Dedifferentiated amniotic fluid mesenchymal stem cell (primary cell): Measurements from ENCODE around the gene SYCP1.
"Not testable (repeated sequence)": the region's sequence is repeated elsewhere in the genome, so short reads cannot be mapped to it uniquely, and the experiment has no call there.

ENCODE experiments used
- DNase-seq: peaks from one replicate; pipeline ENCODE4 v3.0.0-alpha.2; 2016; ENCODE audit errors: extremely low spot score

The SYCP1 gene

GRCh38 chr1:114979278-114979891, 124.7 kb downstream of the SYCP1 start:
- peak; percentile 57 for DNase-seq

- no peak for DNase-seq
Observed at GRCh38 chr1:114982251-114982650, 127.6 kb downstream of the SYCP1 start.

DNA sequence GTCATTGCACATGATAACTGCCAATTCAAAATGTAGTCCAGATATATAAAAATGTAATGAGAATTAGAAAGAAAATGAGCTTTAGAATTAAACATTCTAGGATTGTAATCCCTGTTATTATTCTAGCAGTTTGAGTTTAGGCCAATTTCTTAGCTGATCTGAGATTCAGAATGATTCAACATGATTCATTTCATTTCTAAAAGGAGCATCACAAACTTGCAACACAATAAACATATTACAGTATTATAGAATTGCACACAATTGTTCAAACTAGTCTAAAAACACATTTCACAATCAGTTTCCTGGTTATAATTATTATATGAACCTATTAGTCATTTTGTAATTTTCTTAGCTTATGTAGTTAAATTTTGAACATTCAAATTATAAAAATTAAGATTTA, 131.6 kb downstream of the SYCP1 start:
- no peak for DNase-seq

DNA sequence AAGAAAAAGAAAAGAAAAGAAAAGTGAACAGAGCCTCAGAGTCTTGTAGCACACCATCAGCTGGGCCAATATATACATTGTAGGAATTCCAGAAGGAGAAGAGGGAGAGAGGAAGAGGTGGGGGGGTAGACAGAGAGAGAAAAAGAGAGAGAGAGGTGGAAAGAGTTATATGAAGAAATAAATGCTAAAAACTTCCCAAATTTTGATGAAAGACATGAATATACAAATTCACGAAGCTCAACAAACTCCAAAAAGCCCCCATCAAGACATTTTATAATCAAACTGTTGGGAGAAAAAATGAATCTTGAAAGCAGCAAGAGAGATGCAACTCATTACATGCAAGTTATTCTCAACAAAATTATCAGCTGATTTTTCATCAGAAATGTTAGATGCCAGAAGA, 133.4 kb downstream of the SYCP1 start:
- no peak for DNase-seq

DNA sequence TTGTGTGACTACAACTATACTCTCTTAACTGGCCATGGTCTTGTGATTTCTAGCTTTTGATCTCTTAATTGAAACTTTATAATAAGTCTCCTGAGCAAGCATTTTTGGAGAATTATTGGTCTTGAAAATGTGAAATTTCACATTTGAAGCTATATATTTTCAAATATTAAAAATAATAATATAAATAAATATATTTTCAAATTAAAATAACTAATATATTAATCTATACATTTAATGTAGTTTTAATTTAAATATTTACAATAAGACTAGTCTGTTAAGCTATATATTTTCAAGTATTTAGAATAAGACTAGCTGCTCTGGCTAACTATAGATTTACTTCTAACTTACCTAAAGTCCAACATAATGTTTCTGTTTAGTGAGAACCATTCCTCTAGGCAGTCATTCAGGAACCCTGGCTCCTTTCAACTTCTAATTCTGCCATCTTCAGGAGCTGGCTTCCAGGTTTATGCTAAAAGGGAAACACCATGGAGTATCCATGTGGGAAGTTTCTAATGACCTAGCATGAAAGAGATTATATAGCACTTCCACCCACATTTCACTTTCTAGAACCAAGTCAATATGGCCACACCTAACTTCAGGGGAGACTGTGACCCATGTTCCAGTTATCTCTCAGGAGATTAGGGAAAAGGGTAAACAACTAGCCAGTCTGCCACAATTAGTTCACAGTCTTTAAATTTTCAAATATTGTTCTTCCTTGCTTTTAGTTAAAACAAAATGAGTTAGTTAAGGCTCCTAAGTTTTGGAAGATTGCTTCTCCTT, 143.0 kb downstream of the SYCP1 start:
- DNase-seq = no peak

GRCh38 chr1:115006191-115006590, 151.5 kb downstream of the SYCP1 start:
- DNase-seq = no peak

DNA sequence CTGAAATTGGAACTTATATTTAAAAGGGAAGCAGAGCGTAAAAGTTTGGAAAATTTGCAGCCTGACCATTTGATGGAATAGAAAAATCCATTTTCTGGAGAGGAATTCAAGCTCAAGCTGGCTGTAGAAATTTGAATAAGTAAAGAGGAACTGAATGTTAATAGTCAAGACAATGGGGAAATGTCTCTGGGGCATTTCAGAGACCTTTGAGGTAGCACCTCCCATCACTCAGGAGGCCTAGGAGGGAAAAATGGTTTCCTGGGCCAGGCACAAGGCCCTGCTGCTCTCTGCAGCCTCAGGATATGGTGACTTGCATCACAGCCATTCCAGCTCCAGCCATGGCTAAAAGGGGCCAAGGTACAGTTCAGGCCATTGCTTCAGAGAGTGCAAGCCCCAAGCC, 157.3 kb downstream of the SYCP1 start:
- no peak for DNase-seq

DNA sequence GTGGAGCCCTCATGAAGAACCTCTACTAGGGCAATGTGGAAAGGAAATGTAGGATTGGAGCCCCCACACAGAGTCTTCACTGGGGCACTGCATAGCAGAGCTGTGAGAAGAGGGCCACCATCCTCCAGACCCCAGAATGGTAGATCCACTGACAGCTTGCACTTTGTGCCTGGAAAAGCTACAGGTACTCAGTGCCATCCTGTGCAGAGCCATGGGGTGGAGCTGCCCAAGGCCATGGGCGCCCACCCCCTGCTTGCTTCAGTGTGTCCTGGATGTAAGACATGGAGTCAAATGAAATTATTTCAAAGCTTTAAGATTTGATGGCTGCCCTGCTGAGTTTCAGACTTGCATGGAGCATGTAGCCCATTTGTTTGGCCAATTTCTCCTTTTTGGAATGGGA, 157.8 kb downstream of the SYCP1 start:
- no peak for DNase-seq

DNA sequence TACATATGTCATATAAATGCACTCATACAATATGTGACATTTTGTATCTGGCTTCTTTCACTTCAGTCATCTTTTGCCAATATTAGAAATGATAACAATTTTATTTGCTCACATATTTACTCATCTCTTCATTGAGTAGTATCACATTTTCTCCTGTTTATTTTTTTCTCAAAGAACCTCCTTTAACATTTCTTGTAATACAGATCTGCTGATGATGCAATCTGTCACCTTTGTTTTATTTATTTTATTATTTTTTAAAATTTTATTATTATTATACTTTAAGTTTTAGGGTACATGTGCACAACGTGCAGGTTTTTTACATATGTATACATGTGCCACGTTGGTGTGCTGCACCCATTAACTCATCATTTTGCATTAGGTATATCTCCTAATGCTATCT, 159.1 kb downstream of the SYCP1 start:
- DNase-seq = no peak

GRCh38 chr1:115019549-115019948, 164.9 kb downstream of the SYCP1 start:
- DNase-seq = not testable (repeated sequence)

DNA sequence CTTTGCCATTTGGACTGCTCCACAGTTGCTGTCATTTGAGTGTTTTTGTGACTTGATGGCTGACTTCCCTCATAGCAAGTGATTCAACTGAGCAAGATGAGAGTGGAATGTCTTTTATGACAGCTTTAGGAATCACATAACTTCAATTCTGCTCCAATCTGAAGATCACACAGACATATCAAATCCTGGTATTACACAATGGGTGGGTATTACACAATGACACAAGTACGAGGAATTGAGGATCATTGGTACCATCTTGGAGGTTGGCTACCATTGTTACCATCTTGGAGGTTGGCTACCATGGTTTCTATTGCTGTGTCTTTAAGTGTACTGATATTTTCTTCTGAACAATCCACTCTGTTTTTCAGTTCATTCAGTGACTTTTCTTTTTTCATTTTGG, 166.5 kb downstream of the SYCP1 start:
- DNase-seq = no peak

- no peak for DNase-seq
Observed at GRCh38 chr1:115023593-115023992, 168.9 kb downstream of the SYCP1 start.

DNA sequence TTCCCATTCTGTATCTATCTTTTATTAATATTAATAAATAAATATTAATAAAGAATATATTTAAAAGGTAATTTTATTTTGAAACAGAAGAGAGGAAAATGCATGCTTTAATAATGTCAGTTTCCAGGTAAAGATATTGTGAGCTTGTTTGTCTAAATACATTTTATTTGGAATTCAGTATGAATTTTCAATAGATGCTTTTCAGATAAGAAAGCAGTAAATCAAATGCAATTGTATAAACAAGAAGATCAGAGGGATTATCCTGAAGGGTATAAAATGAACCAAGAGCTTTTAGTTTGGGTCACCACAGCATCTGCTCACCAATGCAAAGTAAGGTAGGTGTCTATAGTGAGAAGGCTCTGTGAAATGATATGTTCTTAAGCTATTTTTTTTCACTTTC, 174.9 kb downstream of the SYCP1 start, which contains the start of gene TSHB:
Gene TSHB, plus strand, starts transcription at position 301 of the 400 bp plus-strand sequence. CDS start 3,537 bp downstream, outside the sequence.
- DNase-seq = no peak

GRCh38 chr1:115031595-115031994, 176.9 kb downstream of the SYCP1 start:
- peak; percentile 26 for DNase-seq

DNA sequence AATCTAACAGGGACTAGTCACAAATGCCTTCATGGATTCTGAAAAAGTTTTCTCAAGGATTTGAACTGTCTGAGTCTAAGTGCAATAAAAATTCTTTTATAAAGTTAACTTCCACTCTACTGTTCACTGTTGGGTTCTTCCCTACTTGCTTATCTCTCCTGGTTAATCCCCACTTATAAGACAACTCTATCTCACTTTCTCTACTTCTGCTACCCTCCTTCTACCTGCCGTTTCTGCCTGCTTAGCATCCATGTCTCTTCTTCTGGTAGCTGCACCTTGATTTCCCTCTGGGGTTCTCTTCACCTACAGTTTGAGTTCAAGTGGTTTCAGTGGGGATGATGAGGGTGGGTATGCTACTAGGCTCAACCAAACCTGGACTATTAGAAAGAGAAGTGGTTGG, 181.0 kb downstream of the SYCP1 start:
- no peak for DNase-seq

DNA sequence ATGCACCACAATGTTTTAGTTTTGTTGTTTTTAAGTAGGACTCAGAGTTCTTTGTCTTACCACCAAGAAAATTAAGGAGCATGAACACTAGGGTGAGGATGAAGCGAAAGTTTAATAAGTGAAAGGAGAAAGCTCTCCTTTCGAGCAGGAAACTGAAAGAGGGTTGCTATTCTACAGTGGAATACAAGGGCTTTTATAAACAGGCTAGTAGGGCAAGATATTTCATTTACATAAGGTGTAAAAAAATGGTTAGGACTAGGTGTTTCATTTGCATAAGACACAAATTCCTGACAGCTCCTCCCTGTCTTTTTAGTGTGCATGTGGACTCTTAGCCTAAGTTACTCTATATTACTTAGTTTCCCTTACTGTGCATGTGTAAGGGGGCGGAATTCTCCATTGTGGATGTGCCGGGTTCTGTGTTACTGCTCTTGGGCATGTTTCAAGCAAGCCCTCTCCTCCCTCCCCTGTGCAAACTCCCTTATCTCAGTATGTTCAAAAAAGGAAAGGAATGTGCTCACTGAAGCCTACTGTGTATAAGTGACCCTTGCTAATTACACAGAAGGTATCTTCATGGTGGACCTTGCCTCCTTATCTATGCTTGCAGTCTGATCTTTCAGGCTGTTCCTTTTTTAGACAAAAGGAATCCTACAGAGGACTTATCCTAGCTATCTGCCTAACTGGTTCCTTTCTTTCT, 182.3 kb downstream of the SYCP1 start:
- DNase-seq = no peak

DNA sequence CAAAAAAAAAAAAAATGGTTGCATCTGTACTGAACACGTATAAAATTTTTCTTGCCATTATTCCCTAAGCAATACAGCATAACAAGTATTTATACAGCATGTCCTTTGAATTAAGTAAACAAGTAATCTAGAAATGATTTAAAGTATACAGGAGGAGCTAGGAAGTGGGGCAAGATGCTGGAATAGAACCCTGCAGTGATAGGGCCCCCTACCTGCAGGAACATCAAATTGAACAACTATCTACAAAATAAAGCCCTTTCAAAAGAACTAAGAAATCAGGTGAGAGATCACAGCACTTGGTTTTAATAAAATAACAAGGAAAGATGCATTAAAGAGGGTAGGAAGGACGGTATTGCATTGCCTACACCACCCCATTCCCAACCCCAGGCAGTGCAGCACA, 185.8 kb downstream of the SYCP1 start:
- DNase-seq = no peak

DNA sequence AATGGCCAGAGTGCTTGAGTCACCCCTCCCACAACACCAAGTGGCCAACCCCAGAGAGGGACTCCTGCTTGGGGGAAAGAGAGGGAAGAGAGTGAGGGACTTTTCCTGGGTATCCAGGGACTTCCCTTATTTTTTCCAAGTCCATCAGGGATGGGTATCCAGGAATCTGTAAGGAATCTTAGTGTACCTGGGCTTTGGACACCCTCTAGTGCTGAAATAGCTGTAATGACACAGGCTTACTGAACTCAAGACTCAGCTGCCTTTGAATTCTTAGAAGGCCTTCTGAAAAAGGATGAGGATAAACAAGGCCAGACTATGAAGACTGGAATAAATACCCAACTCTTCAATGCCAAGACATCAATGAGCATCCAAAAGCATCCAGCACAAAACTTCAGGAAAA, 187.0 kb downstream of the SYCP1 start:
- no peak for DNase-seq
